ENCODE results near the gene CLEC17A.
"Not testable (repeated sequence)": the region's sequence is repeated elsewhere in the genome, so short reads cannot be mapped to it uniquely, and the experiment has no call there.

Gene CLEC17A

GRCh38 chr19:14558370-14559066 is 24.4 kb upstream of the CLEC17A start:
- no peak for DNase-seq

GRCh38 chr19:14559916-14560775 is 22.7 kb upstream of the CLEC17A start:
- DNase-seq: no peak

- no peak for DNase-seq
These were observed 22.1 kb upstream of the CLEC17A start for GRCh38 chr19:14560776-14561108.

GRCh38 chr19:14561249-14561648 is 21.6 kb upstream of the CLEC17A start:
- DNase-seq: no peak

GRCh38 chr19:14561847-14562351 is 21.0 kb upstream of the CLEC17A start:
- no peak for DNase-seq

- DNase-seq: no peak
These were observed 20.0 kb upstream of the CLEC17A start for GRCh38 chr19:14562660-14563589.

- no peak for DNase-seq
These were observed 19.3 kb upstream of the CLEC17A start for GRCh38 chr19:14563590-14563926.

GRCh38 chr19:14563989-14564651 is 18.8 kb upstream of the CLEC17A start:
- DNase-seq: no peak

GRCh38 chr19:14564652-14565297 is 18.1 kb upstream of the CLEC17A start:
- DNase-seq: not testable (repeated sequence)

- no peak for DNase-seq
These were observed 17.6 kb upstream of the CLEC17A start for GRCh38 chr19:14565298-14565679.

- no peak for DNase-seq
These were observed 16.8 kb upstream of the CLEC17A start for GRCh38 chr19:14565765-14566711.

- no peak for DNase-seq
These were observed 16.2 kb upstream of the CLEC17A start for GRCh38 chr19:14566712-14567077.

- DNase-seq: no peak
These were observed 15.8 kb upstream of the CLEC17A start for GRCh38 chr19:14567079-14567478.

GRCh38 chr19:14570864-14571527 is 11.9 kb upstream of the CLEC17A start:
- no peak for DNase-seq

GRCh38 chr19:14571695-14572490 is 11.0 kb upstream of the CLEC17A start, which contains the start of gene NDUFB7:
Gene NDUFB7, minus strand, starts transcription at chr19:14572066. Its CDS starts 66 bp downstream, at chr19:14572000.
- DNase-seq: peak; percentile 82

GRCh38 chr19:14575428-14575980 is 7.4 kb upstream of the CLEC17A start:
- DNase-seq: no peak

GRCh38 chr19:14576363-14576762 is 6.5 kb upstream of the CLEC17A start:
- no peak for DNase-seq

GRCh38 chr19:14577264-14577663 is 5.6 kb upstream of the CLEC17A start:
- DNase-seq: no peak

Measured in right kidney (tissue), 1 donor.